GM19193 (cell line): Measurements from ENCODE around the gene CAMTA1.

Source experiments
- POLR2A ChIP-seq: IDR thresholded peaks from 4 replicates; pipeline ENCODE4 v1.6.1; 2011; ENCODE audit not compliant: insufficient read depth, insufficient read length; ENCODE audit errors: extremely low read depth

Gene CAMTA1

DNA sequence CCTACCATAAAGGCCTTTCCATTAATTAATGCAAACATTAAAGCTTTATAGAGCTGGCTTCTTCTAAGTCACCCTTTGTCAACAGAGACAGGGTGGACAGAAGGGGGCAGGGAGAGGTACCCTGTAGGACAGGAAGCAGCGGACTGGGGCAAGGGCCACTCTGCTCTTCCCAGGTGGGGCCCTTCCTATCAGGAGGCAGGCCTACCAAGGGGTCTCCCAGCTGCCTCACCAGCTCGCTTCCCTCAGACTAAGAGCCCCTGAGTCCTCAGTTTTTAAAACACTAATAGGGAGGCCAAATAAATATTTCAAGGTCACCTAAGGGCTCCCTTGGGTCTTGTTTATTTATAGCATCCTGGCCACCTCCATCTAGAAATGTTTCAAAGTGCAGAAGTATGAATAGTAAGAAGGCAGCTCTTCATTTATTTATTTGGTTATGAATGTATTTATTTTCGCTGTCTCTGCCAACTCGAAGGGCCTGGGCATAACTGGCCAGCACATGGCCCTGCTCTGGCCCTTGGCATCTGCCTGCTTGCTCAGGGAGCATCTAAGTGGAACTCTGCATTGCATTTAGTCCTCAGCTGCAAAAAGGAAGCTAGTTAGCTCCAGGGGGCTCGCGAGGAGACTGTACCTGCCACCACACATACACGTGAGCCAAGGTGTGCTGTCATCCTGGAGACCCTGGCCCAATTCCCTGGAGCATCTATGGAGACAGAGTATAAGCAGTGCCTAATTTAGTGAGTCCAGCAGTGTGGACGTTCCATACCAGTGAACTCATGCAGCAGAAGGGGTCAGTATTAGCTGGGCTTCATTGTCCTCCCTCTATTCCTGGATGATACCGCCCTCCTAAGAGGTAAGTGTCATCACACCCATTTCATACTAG lies 590.8 kb downstream of the CAMTA1 start:
- TF ChIP-seq POLR2A, result no peak

- no peak for TF ChIP-seq POLR2A
These were observed 591.4 kb downstream of the CAMTA1 start for GRCh38 chr1:7376676-7377075.

- no peak for TF ChIP-seq POLR2A
These were observed 593.3 kb downstream of the CAMTA1 start for GRCh38 chr1:7378346-7379130.

DNA sequence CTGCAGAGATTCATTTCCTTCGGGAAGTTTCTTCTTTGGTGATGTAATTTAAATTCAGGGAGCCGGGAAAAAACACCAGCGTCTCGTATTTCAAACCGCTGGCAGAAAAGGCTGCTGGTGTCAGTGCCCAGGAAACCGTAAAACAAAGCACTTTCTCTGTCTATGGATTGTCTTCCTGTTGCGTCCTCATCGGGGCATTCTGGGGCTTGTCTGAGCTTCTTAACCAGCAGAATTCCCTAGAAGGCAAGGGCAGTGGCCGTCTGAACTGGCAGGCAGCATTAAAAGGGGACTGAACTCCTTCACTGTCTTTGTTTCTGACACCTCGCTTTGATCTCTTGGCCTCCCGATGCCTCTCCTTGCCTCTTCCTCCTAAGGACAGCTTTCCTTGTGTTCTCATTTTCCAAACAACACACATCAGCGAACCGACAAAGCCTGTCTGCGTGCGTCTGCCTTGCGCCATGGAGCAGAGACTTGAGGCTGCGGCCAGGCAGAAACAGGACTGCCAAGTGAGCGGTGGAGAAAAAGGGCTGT lies 594.3 kb downstream of the CAMTA1 start:
- TF ChIP-seq POLR2A, result no peak

GRCh38 chr1:7380712-7381111 lies 595.5 kb downstream of the CAMTA1 start:
- no peak for TF ChIP-seq POLR2A

DNA sequence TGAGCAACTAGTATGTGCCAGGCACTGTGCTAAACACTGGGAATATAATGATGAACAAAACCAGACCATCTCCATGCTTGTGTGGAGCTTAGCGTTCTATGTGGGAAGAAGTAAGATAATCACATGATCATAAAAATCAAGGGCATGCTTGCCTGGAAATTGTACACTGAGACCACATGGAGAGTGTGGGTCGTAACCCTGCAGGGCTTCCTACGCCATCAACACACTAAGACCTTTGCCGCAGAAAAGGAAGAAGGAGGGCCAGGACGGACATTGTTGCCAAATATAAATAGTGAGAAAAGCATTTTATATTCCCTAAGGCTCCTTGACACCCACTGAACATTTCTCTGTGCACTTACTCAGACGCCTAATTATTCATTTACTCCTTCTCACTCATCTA lies 597.7 kb downstream of the CAMTA1 start:
- TF ChIP-seq POLR2A, result no peak

- TF ChIP-seq POLR2A, result no peak
These were observed 598.6 kb downstream of the CAMTA1 start for GRCh38 chr1:7383671-7384520.

GRCh38 chr1:7384679-7385078 lies 599.4 kb downstream of the CAMTA1 start:
- TF ChIP-seq POLR2A, result no peak

- no peak for TF ChIP-seq POLR2A
These were observed 600.4 kb downstream of the CAMTA1 start for GRCh38 chr1:7385471-7386225.

DNA sequence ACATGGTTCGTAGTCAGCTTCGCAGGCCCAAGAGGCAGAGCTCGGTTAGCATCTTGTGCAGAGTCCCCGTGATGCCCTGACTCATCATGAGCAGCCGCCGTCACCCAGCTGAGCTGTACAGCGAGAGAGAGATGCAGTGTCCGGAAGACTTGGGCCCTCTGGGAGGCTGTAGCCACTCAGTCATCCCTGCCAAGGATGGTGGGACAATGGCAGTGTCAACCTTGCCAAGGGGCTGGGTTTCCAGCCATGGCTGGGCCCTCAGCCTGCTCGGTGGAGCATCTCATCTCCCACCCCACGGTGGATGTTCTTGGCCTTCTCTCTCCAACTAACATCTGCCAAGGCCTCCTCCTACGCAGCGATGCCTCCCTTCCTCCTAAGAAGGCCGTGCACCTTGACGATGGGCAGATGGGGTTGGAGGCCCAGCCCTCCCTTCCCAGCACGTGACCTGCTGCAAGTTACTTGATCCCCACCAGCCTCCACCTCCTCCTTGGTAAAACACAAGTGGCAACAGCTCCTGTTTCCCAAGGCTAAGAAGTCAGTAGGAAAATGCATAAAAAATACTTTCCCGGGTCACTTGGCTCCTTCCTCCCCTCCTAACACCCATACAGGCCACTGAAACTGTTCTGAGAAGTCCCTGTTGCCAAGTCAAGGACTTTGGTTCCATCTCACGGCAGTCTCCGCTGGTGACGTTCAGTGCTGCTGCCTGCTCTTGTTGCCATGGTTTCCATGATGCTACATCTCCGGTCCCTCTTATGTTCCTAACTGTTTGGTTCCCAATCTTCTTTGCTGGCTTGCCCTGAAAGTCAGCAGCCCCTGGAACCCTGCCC lies 601.2 kb downstream of the CAMTA1 start:
- TF ChIP-seq POLR2A, result no peak

DNA sequence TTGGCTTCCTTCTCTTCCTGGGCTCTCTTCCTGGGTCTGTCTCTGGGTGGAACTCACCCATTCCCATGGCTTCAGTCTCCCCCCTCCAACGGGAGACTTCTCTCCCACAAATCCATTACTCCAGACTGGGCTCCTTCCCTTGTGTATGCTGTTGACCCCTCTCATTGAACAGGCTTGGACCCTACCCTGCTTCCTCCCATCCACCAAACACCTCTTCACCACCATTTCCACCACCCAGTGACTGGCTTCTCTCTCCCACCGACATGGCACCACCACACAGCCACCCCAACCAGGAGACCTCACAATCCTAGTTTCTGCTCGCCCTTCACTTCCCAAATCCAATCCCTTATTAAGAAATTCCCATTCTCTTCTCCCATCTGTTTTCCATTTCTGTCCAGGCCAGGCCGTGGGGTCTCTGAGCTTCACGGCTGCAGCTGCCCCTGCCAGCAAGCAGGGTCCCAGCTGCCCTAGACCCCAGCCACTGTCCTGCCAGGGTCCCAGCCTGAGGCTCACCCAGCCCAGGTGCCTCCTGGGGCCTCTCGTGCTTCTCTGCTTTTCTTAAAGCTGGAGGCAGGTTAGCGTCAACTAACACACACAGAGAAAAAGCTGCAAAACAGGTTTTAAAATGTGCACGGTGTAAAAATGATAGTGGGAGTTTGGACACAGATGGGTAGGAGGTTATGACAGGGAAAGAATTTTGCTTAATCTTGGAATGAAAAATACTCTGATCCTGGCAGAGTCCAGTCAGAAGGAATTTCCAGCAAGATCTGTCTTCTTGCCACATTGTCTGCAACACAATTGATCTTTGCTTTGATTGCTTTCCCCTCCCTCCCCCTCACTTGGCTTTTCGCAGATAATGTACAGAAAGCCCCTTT lies 602.0 kb downstream of the CAMTA1 start:
- no peak for TF ChIP-seq POLR2A

GRCh38 chr1:7388141-7388487 lies 602.9 kb downstream of the CAMTA1 start:
- TF ChIP-seq POLR2A, result no peak
